ENCODE measurements around the gene SLIT1.

- TF ChIP-seq CTCF (optimal IDR thresholded peaks at IDR 0.05 in 1 of 3, IDR thresholded peaks at IDR 0.05 in 1 of 3, conservative IDR thresholded peaks at IDR 0.05 in 1 of 3; ENCODE audit: extremely low read depth in 1 of 3, insufficient read depth in 2 of 3, low read length in 3 of 3) (no peak), EZH2 (IDR thresholded peaks at IDR 0.05; ENCODE audit: low read length) (no peak)
Observed at GRCh38 chr10:97121041-97121440, 64.7 kb downstream of the SLIT1 start.

Measured in keratinocyte (primary cell).